LNCAP (cell line): Measurements from ENCODE around the gene ACTN4.

ENCODE experiments used
- CTCF ChIP-seq: fragments of 450-650 bp; IDR thresholded peaks from 2 replicates; pipeline ENCODE4 v1.5.1; 2017; ENCODE audit warnings: mild to moderate bottlenecking

ACTN4 gene

DNA sequence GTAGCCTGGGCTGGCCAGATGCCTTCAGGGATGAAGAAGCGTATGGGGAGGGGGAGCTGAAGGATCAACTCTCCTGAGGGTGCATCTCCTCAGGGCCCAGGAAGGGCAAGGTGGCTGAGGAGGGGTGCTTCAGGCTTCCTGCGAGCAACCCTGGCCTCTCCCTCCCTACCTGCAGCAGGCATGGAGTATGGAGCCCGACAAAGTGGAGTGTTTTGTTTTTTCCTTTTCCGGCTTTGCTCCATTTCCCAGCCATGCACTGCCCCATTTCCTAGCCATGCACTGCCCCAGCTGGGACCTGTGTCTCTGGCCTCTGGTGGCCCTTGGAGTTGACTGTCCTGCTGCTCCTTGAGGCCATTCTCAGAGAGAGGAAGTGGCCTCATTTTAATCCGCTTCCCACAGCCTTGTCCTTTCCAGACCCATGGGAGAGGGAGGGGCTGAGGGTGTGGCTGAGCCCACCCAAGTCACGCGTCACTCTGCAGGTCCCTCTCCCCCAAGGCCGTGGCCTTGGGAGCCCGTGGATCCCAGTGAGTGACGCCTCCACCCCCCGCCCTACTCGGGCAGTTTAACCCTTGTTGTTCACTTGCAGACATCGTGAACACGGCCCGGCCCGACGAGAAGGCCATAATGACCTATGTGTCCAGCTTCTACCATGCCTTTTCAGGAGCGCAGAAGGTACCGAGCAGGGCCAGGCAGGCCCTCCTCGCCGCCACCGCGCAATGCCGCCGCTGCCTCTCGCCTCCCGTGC lies 62.4 kb downstream of the ACTN4 start:
- TF ChIP-seq CTCF: no peak

DNA sequence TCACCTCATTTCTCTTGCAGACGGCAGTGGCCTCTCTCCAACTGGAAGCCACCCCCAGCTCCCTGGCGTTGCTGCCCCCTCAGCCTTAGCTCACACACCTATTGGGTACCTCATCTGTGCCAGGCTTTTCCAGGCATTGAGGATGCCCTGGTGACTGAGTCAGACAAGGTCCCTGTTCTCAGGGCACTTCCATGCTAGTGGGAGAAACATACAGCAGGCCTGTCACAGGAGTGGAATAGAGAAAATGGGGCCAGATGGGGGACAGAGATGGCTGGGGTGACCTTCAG lies 62.9 kb downstream of the ACTN4 start:
- no peak for TF ChIP-seq CTCF

- no peak for TF ChIP-seq CTCF
Observed at GRCh38 chr19:38710928-38711725, 63.7 kb downstream of the ACTN4 start.

DNA sequence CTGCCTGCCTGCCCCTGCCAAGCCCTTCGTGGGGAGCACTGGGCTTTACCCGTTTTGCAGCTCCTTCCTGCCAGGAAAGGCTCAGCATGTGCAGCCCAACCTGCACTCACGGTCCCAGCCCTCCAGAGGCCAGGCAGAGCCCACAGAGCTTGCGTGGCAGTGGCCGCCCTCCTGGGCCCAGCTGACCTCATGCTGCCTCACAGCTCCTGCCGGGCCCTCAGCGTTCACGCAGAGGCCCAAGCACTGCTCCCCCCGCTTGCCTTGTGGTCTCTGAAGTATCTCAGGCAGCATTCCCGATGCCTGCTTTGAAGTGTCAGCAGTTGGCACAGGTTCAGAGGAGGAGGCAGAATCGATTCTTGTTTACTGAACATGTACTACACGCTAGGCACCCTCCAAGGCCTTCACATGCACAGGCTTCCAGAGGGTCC lies 64.3 kb downstream of the ACTN4 start:
- no peak for TF ChIP-seq CTCF

GRCh38 chr19:38712161-38712748 lies 64.8 kb downstream of the ACTN4 start:
- TF ChIP-seq CTCF: no peak

- no peak for TF ChIP-seq CTCF
Observed at GRCh38 chr19:38713227-38713649, 65.8 kb downstream of the ACTN4 start.

DNA sequence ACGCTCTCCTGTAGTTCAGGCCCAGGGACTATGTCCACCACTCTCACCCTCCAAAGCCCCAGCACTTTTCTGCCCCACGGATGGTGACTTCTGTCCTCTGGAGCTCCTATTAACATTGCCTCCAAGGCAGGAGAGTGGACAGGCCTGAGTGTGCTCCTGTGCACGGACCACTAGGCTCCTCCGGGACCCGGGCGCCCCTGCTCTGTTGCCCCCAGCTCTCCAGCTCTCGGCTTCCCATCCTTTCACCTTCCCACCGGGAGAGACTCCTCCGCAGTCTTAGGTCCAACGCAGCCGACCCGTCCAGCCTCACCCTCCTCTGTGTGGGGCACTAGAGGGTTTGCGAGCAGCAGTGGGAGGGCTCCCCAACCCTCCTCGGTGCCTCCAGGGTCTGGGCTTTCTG lies 66.4 kb downstream of the ACTN4 start:
- no peak for TF ChIP-seq CTCF
